WTC11 (cell line): ENCODE data around the gene OR3A1.

Experiments
- FOXP1 ChIP-seq: sonication (generic); formaldehyde crosslinking; IDR thresholded peaks from 2 replicates; pipeline ENCODE4 v1.8.0; 2022; ENCODE audit warnings: missing genetic modification reagents, mild to moderate bottlenecking, moderate library complexity, borderline replicate concordance
- NR3C1 ChIP-seq: sonication (generic); formaldehyde crosslinking; conservative IDR thresholded peaks from 2 replicates; pipeline ENCODE4 v1.8.1; 2023; ENCODE audit warnings: low read depth, mild to moderate bottlenecking, missing genetic modification reagents
- TF ChIP-seq, protein P1 (sequence below): fragments of 200-600 bp; IDR thresholded peaks from 2 replicates; pipeline ENCODE4 v1.8.0; 2022; ENCODE audit warnings: antibody characterized with exemption
- TF ChIP-seq, protein P2 (sequence below): sonication (generic); formaldehyde crosslinking; IDR thresholded peaks from 2 replicates; pipeline ENCODE4 v1.8.1; 2023; ENCODE audit warnings: mild to moderate bottlenecking, missing genetic modification reagents
- TF ChIP-seq, protein P3 (sequence below): sonication (generic); formaldehyde crosslinking; IDR thresholded peaks from 2 replicates; pipeline ENCODE4 v1.8.1; 2022; ENCODE audit warnings: low read depth, mild to moderate bottlenecking, moderate library complexity, missing genetic modification reagents, borderline replicate concordance
- TF ChIP-seq, protein P4 (sequence below): sonication (generic); formaldehyde crosslinking; IDR thresholded peaks from 2 replicates; pipeline ENCODE4 v1.8.0; 2022; ENCODE audit warnings: mild to moderate bottlenecking, missing genetic modification reagents
- TF ChIP-seq, protein P5 (sequence below): sonication (generic); formaldehyde crosslinking; IDR thresholded peaks from 2 replicates; pipeline ENCODE4 v1.8.0; 2023; ENCODE audit warnings: mild to moderate bottlenecking, missing genetic modification reagents
- TF ChIP-seq, protein P6 (sequence below): sonication (generic); formaldehyde crosslinking; IDR thresholded peaks from 2 replicates; pipeline ENCODE4 v1.8.1; 2023; ENCODE audit warnings: mild to moderate bottlenecking, missing genetic modification reagents

DNA sequence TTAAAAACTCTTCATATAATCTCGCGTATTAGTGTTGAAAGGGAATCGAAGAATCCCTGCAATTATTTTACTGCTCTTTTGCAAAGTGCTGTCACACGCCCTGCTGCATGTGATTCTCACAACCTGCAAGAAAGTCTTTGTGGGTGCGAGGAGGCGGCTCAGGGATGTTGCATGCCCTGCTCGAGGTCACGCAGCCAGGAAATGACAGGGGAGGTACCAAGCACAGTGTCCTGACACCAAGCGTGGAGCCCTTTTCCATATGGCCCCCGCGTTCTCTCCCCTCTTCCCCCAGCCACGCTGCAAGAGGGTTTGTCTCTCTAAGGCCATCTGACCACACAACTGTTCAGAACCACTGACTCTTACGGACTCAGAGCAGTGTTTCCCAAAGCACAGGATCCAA is 37.6 kb downstream of the OR3A1 start:
- TF ChIP-seq FOXP1 (CRISPR knock-in tag) (no peak), NR3C1 (CRISPR knock-in tag) (no peak)
- TF ChIP-seq, protein P1, sequence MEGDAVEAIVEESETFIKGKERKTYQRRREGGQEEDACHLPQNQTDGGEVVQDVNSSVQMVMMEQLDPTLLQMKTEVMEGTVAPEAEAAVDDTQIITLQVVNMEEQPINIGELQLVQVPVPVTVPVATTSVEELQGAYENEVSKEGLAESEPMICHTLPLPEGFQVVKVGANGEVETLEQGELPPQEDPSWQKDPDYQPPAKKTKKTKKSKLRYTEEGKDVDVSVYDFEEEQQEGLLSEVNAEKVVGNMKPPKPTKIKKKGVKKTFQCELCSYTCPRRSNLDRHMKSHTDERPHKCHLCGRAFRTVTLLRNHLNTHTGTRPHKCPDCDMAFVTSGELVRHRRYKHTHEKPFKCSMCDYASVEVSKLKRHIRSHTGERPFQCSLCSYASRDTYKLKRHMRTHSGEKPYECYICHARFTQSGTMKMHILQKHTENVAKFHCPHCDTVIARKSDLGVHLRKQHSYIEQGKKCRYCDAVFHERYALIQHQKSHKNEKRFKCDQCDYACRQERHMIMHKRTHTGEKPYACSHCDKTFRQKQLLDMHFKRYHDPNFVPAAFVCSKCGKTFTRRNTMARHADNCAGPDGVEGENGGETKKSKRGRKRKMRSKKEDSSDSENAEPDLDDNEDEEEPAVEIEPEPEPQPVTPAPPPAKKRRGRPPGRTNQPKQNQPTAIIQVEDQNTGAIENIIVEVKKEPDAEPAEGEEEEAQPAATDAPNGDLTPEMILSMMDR: no peak
- TF ChIP-seq, protein P2, sequence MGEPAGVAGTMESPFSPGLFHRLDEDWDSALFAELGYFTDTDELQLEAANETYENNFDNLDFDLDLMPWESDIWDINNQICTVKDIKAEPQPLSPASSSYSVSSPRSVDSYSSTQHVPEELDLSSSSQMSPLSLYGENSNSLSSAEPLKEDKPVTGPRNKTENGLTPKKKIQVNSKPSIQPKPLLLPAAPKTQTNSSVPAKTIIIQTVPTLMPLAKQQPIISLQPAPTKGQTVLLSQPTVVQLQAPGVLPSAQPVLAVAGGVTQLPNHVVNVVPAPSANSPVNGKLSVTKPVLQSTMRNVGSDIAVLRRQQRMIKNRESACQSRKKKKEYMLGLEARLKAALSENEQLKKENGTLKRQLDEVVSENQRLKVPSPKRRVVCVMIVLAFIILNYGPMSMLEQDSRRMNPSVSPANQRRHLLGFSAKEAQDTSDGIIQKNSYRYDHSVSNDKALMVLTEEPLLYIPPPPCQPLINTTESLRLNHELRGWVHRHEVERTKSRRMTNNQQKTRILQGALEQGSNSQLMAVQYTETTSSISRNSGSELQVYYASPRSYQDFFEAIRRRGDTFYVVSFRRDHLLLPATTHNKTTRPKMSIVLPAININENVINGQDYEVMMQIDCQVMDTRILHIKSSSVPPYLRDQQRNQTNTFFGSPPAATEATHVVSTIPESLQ (CRISPR knock-in tag): no peak
- TF ChIP-seq, protein P3, sequence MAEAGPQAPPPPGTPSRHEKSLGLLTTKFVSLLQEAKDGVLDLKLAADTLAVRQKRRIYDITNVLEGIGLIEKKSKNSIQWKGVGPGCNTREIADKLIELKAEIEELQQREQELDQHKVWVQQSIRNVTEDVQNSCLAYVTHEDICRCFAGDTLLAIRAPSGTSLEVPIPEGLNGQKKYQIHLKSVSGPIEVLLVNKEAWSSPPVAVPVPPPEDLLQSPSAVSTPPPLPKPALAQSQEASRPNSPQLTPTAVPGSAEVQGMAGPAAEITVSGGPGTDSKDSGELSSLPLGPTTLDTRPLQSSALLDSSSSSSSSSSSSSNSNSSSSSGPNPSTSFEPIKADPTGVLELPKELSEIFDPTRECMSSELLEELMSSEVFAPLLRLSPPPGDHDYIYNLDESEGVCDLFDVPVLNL (CRISPR knock-in tag): no peak
- TF ChIP-seq, protein P4, sequence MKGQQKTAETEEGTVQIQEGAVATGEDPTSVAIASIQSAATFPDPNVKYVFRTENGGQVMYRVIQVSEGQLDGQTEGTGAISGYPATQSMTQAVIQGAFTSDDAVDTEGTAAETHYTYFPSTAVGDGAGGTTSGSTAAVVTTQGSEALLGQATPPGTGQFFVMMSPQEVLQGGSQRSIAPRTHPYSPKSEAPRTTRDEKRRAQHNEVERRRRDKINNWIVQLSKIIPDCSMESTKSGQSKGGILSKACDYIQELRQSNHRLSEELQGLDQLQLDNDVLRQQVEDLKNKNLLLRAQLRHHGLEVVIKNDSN (CRISPR knock-in tag): no peak
- TF ChIP-seq, protein P5, sequence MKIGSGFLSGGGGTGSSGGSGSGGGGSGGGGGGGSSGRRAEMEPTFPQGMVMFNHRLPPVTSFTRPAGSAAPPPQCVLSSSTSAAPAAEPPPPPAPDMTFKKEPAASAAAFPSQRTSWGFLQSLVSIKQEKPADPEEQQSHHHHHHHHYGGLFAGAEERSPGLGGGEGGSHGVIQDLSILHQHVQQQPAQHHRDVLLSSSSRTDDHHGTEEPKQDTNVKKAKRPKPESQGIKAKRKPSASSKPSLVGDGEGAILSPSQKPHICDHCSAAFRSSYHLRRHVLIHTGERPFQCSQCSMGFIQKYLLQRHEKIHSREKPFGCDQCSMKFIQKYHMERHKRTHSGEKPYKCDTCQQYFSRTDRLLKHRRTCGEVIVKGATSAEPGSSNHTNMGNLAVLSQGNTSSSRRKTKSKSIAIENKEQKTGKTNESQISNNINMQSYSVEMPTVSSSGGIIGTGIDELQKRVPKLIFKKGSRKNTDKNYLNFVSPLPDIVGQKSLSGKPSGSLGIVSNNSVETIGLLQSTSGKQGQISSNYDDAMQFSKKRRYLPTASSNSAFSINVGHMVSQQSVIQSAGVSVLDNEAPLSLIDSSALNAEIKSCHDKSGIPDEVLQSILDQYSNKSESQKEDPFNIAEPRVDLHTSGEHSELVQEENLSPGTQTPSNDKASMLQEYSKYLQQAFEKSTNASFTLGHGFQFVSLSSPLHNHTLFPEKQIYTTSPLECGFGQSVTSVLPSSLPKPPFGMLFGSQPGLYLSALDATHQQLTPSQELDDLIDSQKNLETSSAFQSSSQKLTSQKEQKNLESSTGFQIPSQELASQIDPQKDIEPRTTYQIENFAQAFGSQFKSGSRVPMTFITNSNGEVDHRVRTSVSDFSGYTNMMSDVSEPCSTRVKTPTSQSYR (CRISPR knock-in tag): no peak
- TF ChIP-seq, protein P6, sequence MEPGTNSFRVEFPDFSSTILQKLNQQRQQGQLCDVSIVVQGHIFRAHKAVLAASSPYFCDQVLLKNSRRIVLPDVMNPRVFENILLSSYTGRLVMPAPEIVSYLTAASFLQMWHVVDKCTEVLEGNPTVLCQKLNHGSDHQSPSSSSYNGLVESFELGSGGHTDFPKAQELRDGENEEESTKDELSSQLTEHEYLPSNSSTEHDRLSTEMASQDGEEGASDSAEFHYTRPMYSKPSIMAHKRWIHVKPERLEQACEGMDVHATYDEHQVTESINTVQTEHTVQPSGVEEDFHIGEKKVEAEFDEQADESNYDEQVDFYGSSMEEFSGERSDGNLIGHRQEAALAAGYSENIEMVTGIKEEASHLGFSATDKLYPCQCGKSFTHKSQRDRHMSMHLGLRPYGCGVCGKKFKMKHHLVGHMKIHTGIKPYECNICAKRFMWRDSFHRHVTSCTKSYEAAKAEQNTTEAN: no peak
